Omental fat pad (tissue), 4 donors: Measurements from ENCODE around the gene OCLN. TPM values are rescaled to one million over a fixed set of nuclear protein-coding genes. Genes with fewer than 3 reads are reported as not detected.

Source experiments
- ATAC-seq: fragments of 150-250 bp; one replicate; pipeline ENCODE4 v1.9.1; 2016; ENCODE audit warnings: mild to moderate bottlenecking, moderate library complexity; ENCODE audit not compliant: low FRiP score
- DNase-seq: peaks from one replicate; pipeline ENCODE4 v3.0.0-alpha.2; 2019; ENCODE audit warnings: low spot score
- CTCF ChIP-seq, 3 donors: fragments of 450-650 bp; IDR thresholded peaks; one replicate each; pipeline ENCODE4 v1.5.1; 2016 to 2017; ENCODE audit warnings: antibody characterized with exemption in 3 of 3, mild to moderate bottlenecking in 3 of 3, moderate library complexity in 2 of 3
- total RNA-seq, 4 donors: library from RNA; depleted of rRNA; stranded (reverse); fragments of >200 nt; gene quantifications; one replicate each; pipeline ENCODE4 v1.1.0, GENCODE V29; 2016

The OCLN gene
- total RNA-seq, 4 donors from 2014 or later = 2.2 to 10.6 (median 6.2) TPM

- ATAC-seq = no peak
- no peak for DNase-seq
- no peak for TF ChIP-seq CTCF (IDR thresholded peaks at IDR 0.05)
These were observed 1.9 kb downstream of the OCLN start for GRCh38 chr5:69494452-69494851.

GRCh38 chr5:69497006-69497520 lies 4.5 kb downstream of the OCLN start:
- ATAC-seq (no peak), DNase-seq (no peak)
- TF ChIP-seq CTCF (IDR thresholded peaks at IDR 0.05) = no peak

- TF ChIP-seq CTCF (IDR thresholded peaks at IDR 0.05) = no peak
- ATAC-seq = no peak
- no peak for DNase-seq
These were observed 5.8 kb downstream of the OCLN start for GRCh38 chr5:69498384-69498783.

GRCh38 chr5:69502367-69502766 lies 9.8 kb downstream of the OCLN start:
- ATAC-seq (no peak), DNase-seq (no peak)
- TF ChIP-seq CTCF (IDR thresholded peaks at IDR 0.05) = no peak

GRCh38 chr5:69502767-69503488 lies 10.3 kb downstream of the OCLN start:
- TF ChIP-seq CTCF (IDR thresholded peaks at IDR 0.05) = no peak
- no peak for ATAC-seq
- DNase-seq = no peak

GRCh38 chr5:69504036-69504435 lies 11.4 kb downstream of the OCLN start:
- no peak for TF ChIP-seq CTCF (IDR thresholded peaks at IDR 0.05)
- ATAC-seq (no peak), DNase-seq (no peak)

GRCh38 chr5:69505306-69505705 lies 12.7 kb downstream of the OCLN start:
- no peak for ATAC-seq
- TF ChIP-seq CTCF (IDR thresholded peaks at IDR 0.05) = no peak
- DNase-seq = no peak
